GM11168 (cell line): ENCODE measurements around the gene CHRM4.

Experiments used
- in situ Hi-C: fragments of 300-500 bp; cut with MboI; formaldehyde crosslinking; loops from one replicate; pipeline ENCODE4 v1.12.0; 2022; ENCODE audit warnings: low sequenced_read_pairs; ENCODE audit not compliant: unreplicated experiment

CHRM4 gene

DNA sequence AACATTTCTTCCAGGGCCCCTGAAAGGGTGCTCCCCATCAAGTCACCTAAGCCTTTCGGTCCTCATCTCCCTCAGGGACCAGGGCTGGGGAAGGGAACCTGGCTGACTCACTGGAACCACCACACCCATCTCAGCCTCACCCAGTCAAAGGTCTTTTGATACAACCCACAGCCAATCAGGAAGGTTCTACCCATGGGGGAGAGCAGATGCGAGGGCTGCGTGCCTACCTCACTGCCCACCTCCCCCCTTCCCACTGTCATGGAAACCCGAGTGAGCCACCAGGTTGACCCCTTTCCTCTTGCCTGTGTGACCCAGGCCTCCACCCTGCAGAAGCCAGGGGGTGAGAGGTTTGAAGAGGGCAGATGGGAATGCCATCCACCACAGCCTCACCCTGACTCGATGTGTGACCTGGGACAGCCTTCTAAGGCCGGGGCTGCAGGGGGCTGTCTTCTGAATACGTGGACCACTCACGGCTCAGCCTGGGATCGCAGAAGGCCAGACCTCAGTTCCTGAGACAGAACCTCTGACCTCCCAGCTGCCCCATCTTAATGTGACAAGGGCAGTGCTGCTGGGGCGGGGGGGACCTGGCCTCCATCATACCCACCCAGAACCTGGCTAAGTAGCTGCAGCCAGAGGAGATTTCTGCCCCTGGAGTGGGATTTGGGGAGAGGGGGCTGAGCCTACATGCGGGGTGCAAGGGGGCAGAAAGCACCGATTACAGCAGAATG, 7.4 kb downstream of the CHRM4 start:
- in situ Hi-C loops = no loop called here

DNA sequence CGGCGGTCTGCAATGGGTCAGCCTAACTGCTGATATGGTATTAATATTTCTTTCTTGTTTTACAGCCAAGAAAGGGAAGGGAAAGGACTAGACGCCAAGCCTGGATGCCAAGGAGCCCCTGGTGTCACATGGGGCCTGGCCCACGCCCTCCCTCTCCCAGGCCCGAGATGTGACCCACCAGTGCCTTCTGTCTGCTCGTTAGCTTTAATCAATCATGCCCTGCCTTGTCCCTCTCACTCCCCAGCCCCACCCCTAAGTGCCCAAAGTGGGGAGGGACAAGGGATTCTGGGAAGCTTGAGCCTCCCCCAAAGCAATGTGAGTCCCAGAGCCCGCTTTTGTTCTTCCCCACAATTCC, 8.2 kb downstream of the CHRM4 start:
- in situ Hi-C loops = no loop called here

DNA sequence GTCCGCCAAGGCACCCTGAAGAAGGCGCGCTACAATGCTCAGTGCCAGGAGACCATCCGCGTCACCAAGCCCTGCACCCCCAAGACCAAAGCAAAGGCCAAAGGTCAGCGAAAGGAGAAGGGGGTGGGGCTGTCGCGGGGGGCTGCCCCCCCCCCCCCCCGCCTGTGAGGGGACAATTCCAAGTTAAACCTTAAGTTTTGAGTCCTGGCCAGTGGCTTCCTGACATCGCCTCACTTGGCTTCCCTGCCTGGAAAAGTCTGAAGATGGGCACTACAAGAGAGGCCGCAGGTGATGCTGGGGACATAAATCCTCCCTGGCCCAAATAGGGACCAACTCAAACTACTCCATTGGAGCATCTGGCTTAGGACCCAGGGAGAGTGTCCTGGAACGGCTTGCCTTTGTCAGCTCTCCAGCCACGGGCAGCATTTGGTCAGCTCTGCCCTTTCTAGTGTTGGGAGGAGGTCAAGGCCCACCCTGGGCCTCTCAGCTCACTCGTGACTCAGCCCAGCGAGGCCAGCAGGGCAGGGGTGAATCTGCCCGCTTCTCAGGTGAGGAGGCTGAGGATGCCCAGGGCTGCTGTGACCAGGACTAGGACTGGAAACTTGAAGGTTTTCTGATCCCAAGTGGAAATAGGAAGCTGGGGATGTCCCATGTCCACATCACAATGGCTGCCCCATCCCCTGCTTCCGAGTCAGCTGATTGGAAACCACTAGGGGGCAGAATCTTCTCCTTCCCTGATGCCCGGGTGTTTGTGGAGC, 8.8 kb downstream of the CHRM4 start:
- in situ Hi-C loops = no loop called here

DNA sequence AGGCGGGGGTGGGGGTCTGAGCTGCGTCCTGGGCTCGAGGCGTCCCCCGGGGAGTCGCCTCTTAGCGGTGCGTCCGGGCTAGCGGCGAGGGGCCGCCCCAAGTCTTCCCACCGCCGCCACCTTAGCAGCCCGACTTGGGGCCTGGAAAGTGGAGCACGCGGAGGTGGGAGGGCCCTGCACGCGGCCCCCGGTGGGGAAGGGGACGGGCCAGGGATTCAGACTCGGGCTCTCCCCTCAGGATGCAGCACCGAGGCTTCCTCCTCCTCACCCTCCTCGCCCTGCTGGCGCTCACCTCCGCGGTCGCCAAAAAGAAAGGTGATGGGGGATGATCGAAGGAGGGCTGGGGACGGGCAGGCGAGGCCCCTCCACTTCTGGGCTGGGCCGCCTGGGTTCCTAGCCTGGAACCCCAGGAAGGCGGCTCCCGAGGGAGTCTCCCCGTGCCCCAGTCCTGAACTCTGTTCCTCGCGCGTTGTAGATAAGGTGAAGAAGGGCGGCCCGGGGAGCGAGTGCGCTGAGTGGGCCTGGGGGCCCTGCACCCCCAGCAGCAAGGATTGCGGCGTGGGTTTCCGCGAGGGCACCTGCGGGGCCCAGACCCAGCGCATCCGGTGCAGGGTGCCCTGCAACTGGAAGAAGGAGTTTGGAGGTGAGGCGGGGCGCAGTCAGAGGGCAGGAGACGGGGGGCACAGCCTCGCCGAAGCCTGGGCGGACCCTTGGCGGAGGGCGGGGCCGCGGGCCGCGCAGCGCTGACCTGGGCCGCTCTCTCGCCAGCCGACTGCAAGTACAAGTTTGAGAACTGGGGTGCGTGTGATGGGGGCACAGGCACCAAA, 9.5 kb downstream of the CHRM4 start:
- in situ Hi-C loops = no loop called here

DNA sequence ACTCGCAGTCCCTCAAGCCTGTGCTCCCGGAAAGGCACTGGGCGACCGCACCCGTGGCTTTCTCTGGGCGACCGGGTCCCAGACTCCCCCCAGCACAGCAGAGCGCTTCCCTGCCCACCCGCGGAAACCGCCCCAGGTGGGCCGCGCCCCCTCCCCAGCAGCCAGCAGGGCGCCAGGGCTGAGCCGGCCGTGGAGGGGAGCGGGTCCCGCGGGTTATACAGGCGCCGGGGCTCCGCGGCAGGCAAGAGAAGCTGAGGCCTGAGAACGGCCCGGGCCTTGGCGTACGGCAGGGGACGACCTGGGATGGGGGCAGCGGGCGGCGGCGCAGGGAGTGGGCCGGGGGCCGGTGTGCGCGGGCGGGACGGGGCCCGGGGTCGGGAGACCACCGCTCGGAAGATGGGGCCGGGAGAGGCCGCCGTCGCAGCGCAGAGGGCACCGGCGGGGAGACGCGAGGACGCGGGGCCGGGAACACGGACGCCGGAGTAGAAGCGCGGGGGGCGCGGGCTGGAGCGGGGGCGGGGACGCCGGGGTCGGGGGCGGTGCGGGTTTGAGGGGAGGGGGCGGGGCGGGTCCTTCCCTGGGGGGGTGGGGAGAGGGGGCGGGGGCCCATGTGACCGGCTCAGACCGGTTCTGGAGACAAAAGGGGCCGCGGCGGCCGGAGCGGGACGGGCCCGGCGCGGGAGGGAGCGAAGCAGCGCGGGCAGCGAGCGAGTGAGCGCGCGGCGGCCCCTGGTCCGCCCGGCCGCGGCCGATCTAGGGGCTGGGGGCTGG, 10.3 kb downstream of the CHRM4 start, which contains the start of gene MDK:
MDK (plus strand) TSS at position 622 of the 771 bp plus-strand sequence. CDS start 389 bp downstream, outside the sequence.
- in situ Hi-C loops = no loop called here

DNA sequence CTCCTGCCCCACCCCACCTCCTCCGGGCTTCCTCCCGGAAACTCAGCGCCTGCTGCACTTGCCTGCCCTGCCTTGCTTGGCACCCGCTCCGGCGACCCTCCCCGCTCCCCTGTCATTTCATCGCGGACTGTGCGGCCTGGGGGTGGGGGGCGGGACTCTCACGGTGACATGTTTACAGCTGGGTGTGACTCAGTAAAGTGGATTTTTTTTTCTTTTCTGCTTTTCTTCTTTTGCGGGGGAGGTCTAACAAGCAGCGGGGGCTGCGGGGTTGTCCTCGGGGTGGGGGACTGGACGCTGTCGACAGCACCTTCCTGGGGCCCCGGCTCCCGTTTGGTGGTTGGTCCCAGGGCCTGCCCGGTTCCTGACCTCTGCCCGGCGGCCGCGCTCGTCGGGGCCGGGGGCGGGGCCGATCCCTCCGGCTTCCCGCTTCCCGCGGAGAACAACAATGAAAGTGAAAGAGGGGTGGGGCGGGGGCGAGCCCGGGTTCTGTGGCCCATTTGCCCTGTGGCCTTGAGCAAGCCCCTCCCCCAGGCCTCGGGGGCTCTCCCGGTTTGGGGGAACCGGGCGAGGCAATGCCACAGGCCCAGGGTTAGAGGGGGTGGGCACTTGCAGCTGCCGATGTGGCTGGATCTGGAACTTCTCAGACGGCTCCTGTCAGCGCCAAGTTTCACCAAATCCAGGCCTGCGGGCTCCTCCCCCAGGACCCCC, 11.1 kb downstream of the CHRM4 start:
- in situ Hi-C loops = no loop called here

DNA sequence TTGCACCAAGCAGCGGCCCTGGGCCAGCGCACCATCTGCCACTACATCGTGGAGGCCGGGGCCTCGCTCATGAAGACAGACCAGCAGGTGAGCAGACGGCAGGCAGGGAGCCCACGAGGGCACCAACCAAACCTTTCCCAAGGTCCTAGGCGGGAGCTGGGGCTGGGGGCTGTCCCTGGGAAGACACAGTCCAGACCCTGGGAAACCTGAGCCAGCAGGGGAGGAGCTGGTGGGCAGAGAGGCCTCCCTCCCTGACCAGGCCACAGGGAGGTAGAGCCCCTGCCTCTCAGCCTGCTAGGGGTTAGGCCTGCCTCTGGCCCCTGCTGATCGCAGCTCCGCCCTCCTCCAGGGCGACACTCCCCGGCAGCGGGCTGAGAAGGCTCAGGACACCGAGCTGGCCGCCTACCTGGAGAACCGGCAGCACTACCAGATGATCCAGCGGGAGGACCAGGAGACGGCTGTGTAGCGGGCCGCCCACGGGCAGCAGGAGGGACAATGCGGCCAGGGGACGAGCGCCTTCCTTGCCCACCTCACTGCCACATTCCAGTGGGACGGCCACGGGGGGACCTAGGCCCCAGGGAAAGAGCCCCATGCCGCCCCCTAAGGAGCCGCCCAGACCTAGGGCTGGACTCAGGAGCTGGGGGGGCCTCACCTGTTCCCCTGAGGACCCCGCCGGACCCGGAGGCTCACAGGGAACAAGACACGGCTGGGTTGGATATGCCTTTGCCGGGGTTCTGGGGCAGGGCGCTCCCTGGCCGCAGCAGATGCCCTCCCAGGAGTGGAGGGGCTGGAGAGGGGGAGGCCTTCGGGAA, 11.9 kb downstream of the CHRM4 start:
- in situ Hi-C loops = loop anchor here (10.0 kb wide), 1 partner anchor 145 kb away; no protein-coding TSS in a partner anchor

DNA sequence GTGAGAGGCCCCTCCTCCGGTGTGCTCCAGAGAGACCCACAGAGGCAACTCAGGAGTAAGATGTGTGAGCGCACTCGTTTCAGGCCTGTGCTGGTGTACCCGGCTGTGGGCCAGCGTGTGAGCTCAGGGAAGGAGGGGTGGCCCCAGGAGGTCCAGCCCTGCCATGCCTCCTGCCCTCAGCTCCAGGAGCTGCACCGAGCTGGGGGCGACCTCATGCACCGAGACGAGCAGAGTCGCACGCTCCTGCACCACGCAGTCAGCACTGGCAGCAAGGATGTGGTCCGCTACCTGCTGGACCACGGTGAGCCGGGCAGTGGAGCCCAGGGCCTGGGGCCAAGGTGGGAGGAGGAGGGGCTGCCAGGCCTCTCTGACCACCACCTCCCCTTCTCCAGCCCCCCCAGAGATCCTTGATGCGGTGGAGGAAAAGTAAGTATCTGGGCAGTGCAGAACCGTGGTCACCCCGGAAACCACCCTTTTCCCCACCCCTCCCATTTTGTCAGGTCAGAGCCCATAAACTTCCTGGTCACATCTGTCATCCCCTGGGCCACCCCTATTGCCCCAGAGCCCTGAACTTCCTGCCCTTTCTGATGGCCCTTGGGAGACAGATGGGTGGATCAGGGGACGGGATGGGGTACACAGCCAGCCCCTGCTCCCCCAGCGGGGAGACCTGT, 12.6 kb downstream of the CHRM4 start:
- in situ Hi-C loops = loop anchor here (10.0 kb wide), 1 partner anchor 146 kb away; no protein-coding TSS in a partner anchor

DNA sequence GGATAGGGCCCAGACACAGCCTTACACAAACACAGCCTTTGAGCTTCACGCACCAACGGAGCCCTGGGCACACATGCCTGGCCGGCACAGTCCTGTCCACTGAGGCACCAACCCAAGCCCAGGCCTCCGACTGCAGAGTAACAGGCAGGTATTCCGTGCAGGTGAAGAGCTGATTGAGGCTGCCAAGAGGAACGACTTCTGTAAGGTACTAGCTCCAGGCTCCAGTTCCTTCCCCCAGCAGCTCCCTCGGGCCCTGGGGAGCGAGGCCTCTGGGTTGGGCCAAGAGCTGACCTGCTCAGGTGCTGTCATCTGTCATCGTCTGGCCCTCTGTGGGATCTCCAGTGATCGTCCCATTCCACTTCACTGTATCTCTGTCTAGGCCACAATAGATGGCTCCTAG, 13.3 kb downstream of the CHRM4 start:
- in situ Hi-C loops = loop anchor here (10.0 kb wide), 1 partner anchor 147 kb away; no protein-coding TSS in a partner anchor

DNA sequence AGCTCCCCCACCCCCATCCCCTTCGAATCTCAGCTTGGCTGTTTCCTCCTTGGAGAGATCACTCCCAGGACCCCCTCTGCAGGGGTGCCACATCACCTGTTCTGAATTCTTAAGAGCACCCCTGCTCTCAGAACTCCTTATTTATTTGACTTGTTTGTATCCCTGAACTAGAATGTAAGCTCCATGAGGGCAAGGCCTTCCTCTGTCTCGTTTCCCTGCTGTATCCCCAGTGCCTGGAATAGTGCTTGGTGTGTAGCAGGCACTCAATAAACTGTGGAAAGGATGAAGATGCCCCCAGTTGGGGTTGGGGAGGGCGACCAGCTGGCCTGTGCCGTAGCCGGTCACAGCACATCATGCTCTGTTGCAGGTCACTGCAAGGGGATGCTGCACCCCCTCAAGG, 13.7 kb downstream of the CHRM4 start:
- in situ Hi-C loops = loop anchor here (10.0 kb wide), 1 partner anchor 147 kb away; no protein-coding TSS in a partner anchor

DNA sequence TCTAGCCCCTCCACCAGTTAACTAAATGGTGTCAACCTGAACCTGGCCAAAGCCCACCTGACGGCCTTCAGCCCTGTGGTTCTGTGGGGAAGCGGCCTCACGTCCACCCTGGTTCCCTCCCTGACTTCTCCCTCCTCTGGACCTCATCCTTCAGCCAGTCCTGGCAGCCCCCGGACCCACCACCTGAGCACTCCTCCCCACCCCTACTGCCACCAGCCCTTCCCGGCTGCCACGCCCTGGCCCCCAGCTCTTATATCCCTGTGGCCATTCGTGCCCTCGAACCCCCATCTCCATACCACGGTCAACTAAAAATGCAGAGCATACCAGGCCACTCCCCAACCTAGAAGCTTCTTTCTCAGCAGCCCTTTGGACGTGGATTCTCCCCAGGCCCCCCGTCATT, 14.3 kb downstream of the CHRM4 start:
- in situ Hi-C loops = loop anchor here (10.0 kb wide), 1 partner anchor 148 kb away; no protein-coding TSS in a partner anchor

DNA sequence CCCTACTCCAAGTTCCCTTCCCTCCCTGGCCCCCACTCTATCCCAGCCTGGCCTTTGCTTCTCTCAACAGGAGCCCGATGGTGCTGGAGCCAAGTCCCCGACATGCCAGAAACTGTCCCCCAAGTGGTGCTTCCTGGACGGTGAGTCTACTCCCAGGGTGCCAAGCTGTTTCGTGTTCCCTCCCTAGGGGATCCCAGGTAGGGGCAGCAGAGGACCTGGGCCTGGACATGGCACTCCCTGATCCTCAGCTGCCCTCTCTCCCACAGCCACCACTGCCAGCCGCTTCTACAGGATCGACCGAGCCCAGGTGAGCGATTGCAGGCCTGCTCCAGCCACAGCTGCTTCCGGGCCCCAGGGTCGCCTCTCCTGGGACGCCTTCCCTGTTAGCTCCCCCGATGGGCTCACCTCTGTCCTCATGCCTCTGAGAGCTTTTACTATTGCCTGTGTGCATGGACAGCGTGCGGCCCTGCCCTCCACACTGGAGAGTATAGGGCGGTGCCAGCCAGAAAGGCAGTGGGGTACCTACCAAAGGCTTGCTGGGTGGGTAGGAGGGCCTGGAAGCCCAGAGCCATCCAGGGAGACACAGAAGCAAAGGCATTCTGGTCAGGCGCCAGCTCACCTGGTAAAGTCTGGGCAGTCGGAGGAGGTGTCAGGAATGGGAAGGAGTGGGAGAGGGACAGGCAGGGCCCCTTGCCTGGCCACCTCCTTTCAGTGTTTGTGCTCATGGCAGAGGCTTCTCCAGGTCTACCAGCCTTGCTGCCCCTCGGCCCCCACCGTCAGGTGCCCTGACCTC, 15.1 kb downstream of the CHRM4 start:
- in situ Hi-C loops = loop anchor here (10.0 kb wide), 1 partner anchor 148 kb away; no protein-coding TSS in a partner anchor

DNA sequence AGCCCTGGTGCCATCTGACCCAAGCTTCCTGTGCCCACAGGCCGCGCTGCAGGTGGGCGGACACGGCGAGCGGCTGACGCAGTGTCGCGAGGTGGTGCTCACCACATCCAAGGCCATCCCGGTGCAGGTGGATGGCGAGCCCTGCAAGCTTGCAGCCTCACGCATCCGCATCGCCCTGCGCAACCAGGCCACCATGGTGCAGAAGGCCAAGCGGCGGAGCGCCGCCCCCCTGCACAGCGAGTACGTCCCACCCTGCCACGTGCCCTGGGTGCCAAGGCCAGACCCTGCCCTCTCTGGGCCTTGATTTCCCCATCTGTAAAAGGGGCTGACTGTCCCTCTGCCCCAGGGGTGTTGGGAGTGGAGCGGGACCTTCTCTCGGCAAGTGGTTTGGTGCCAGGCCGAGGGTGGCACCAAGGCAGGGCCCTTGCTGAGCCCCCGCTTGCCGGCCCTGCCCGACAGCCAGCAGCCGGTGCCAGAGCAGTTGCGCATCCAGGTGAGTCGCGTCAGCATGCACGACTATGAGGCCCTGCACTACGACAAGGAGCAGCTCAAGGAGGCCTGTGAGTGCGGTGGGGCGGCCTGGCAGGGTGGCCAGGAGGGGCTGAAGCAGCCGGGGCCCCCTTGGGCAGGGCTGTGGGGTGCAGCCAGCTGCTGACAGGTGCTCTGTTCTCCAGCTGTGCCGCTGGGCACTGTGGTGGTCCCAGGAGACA, 16.0 kb downstream of the CHRM4 start:
- in situ Hi-C loops = loop anchor here (10.0 kb wide), 1 partner anchor 149 kb away; no protein-coding TSS in a partner anchor

DNA sequence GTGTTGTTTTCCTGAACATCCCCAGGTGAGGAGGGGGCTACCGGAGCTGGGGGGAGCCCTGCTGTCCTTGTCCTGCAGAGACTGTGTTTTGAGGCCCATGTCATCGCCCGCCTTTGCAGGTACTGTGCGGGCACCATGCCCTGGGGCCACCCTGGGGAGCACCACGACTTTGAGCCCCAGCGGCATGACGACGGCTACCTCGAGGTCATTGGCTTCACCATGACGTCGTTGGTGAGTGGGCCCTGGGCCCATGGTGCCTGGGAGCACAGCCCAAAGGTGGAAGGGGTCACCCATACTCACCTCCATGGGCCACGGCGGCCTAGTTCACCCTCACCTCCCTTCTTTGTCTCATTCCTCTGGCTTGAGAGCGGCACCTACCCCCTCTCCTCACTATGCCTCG, 16.8 kb downstream of the CHRM4 start:
- in situ Hi-C loops = loop anchor here (10.0 kb wide), 1 partner anchor 150 kb away; no protein-coding TSS in a partner anchor

DNA sequence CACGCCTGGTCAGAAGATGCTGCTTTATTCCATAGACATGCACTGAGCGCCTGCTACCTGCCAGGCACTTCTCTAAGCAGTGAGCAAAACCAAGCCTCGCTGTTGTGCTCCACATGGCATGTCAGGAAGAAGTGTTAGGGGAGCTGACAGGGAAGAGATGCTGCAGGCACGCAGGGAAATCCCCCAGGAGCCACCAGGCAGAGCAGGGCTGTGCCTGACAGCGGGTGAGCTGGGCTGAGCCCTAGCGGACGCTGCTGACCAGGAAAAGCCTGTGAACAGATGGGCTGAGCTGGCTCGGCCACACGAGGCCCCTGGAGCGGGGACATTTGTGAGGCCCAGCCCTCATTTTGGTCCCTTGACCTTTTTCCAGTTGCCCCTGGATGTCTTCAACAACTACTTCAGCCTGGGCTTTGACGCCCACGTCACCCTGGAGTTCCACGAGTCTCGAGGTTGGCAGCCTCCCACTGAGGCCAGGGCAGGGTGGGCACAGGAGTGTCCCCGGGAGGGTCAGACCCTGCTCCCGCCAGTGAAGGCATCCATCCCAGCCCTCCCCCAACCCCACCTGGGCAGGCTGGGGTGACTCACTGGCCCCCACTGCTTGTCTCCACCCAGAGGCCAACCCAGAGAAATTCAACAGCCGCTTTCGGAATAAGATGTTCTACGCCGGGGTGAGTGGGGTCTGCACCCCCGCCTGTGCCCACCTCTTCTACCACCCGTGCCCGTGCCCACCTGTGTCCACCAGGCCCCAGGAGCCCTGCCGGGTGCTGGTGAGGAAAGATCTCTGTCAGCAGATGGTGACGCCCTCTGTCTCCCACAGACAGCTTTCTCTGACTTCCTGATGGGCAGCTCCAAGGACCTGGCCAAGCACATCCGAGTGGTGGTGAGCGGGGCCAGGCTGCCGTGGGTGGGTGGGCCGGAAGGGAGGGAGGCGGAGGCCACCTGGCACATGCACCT, 17.5 kb downstream of the CHRM4 start:
- in situ Hi-C loops = loop anchor here (10.0 kb wide), 1 partner anchor 151 kb away; no protein-coding TSS in a partner anchor
